Muscle of leg (tissue), 11 donors: Measurements from ENCODE around the gene GPC2. TPM values are rescaled to one million over a fixed set of nuclear protein-coding genes. Genes with fewer than 3 reads are reported as not detected.

Experiments
- DNase-seq: peaks from one replicate; pipeline ENCODE4 v3.0.0; 2013
- H3K27ac ChIP-seq: one replicate; pipeline ENCODE4 v1.5.1; 2013; ENCODE audit warnings: mild to moderate bottlenecking, low read length, control low read depth
- H3K27me3 ChIP-seq: one replicate; pipeline ENCODE4 v1.6.1; 2013; ENCODE audit warnings: low read length; ENCODE audit not compliant: control insufficient read depth, insufficient read depth
- H3K36me3 ChIP-seq: one replicate; pipeline ENCODE4 v1.6.1; 2013; ENCODE audit warnings: low read length; ENCODE audit not compliant: control insufficient read depth, insufficient read depth
- H3K4me1 ChIP-seq: one replicate; pipeline ENCODE4 v1.6.1; 2013; ENCODE audit warnings: low read length; ENCODE audit not compliant: control insufficient read depth, insufficient read depth
- H3K4me3 ChIP-seq: one replicate; pipeline ENCODE4 v1.5.1; 2013; ENCODE audit warnings: low read length, control low read depth
- H3K9me3 ChIP-seq: replicated peaks from 2 replicates; pipeline ENCODE4 v1.6.1; 2013; ENCODE audit warnings: low read depth, low read length; ENCODE audit not compliant: control insufficient read depth
- WGBS: methylation state at CpG from one replicate; pipeline ENCODE4 v1.1.5; 2013; ENCODE audit warnings: missing lambda C conversion rate; ENCODE audit not compliant: insufficient coverage; 5-methylcytosine and 5-hydroxymethylcytosine counted together
- polyA plus RNA-seq, 8 donors: library from polyadenylated mRNA; unstranded; fragments of 120-200 nt; gene quantifications; one replicate each; pipeline versions ENCODE4 v1.2.1 to v1.2.3, GENCODE V29; 2013; ENCODE audit warnings: inconsistent platforms in 1 of 8, low replicate concordance in 1 of 8; ENCODE audit not compliant: insufficient read length in 8 of 8, insufficient read depth in 1 of 8
- total RNA-seq: library from RNA; stranded (reverse); fragments of 120-200 nt; gene quantifications from one replicate; pipeline ENCODE4 v1.2.4, GENCODE V29; 2013

Gene GPC2
- total and polyA plus RNA-seq, 9 donors = 3.9 to 11.2 (median 8.0) TPM

DNA sequence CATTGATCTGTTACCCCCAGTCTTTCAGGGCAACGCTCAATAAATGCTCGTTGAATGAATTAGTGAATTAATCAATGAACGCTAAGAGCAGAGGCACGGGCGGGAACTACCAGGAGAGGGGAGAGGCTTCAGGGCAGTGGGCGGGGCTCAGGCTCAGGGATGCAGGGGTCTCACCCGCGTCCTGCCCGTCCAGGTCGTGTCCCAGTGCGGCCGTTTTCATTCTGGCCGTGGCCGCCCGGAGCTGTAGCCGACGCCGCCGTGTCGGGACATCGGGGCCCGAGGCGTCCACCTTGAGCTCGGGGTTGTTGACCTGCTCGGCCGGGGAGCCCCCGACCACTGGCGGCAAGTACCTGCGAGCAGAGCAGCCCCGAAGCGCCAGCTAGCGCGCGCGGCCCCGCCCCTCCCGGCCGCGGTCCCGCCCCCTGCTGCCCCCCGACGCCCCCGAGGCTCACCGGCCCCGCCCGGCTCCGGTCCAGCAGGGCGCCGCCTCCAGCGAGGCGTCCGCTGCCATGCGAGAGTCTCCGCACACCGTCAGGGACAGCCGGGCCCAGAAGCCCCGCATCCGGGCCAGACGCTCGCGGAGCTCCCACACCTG, 6.0 kb downstream of the GPC2 start:
- Histone ChIP-seq H3K36me3 (peaks cover 4% of the 10 kb centered on the region), H3K27me3 (peaks cover 33% of the 10 kb centered on the region), H3K9me3 (no peaks in the 10 kb centered on the region), H3K4me3 (peak overlapping the region; percentile 10), H3K27ac (no peak overlapping the region), H3K4me1 (peaks cover 37% of the 10 kb centered on the region)
- 6% methylated on average over 54 of the region's 61 CpGs for WGBS
- DNase-seq = no peak

DNA sequence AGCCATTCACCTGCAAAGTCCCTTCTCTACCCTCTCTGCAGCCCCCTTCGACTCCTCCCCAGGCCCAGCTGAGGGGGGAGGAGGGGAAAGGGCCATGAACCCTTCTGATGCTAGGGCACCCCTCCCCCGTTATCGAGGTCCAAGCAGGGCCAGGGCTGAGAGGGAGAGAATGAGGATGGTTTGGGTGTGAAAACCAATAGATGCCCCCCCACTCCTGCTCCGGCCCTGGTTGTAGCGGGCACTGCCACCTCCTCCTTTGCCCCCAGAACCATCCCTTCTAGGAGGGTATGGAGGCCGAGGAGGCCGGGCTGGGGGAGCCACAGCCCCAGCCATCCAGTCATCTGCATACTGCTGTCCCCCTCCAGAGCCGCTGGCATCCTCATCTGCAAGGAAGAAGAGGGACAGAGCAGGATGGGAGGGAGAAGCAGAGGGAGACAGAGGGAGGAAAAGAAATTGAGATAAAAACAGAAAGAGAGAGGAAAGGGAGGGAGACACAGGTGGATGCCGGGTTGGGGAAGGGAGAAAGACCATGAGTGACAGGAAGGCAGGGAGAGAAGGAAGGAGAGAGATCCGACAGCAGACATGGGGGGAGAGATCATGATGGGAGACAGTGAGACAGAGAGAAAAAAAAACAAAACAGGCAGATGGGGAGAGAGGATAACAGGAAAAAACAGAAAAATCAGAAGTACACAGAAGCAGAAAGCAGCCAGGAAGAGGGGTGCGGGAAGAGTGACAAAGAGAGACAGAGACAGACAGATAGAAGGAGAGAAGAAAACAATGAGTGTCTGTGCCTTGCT, 6.9 kb downstream of the GPC2 start:
- H3K36me3 ChIP-seq = peaks cover 4% of the 10 kb centered on the region
- no peak for DNase-seq
- peaks cover 36% of the 10 kb centered on the region for H3K4me1 ChIP-seq
- no peaks in the 10 kb centered on the region for H3K9me3 ChIP-seq
- WGBS = 94% methylated on average over 3 of the region's 11 CpGs
- peaks cover 35% of the 10 kb centered on the region for H3K27me3 ChIP-seq
- H3K4me3 ChIP-seq = no peak overlapping the region
- no peak overlapping the region for H3K27ac ChIP-seq

DNA sequence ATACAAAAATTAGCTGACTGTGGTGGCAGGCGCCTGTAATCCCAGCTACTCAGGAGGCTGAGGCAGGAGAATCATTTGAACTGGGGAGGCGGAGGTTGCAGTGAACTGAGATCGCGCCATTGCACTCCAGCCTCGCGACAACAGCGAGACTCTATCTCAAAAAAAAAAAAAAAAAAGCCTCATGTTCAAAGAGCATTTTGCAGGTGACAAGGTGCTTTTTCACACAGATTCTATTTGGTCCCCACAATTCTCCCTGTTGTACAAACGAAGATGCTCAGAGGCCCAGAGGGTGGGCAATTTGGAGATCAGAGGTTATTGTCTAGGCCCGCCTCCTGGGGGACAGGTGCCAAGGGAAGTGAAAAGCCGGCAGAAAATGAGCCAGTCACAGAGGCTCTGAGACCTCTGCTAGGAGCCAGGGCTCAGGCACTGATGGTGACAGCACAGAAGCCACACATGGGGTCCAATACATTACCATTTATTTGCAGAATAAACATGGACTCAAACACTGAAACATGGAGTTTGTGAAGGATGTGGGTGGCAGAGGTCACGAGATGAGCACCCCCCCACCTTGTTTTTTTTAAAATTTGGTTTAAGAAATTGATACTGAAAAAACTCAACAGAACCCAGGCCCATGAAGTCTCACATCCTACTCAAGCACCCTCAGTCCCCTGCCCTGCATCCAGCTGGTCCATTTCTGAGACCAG, 7.9 kb downstream of the GPC2 start:
- WGBS = 88% methylated on average over 8 of the region's 11 CpGs
- Histone ChIP-seq H3K36me3 (peaks cover 2% of the 10 kb centered on the region), H3K4me3 (no peak overlapping the region), H3K27me3 (peaks cover 35% of the 10 kb centered on the region), H3K4me1 (peaks cover 36% of the 10 kb centered on the region), H3K9me3 (no peaks in the 10 kb centered on the region), H3K27ac (no peak overlapping the region)
- no peak for DNase-seq

DNA sequence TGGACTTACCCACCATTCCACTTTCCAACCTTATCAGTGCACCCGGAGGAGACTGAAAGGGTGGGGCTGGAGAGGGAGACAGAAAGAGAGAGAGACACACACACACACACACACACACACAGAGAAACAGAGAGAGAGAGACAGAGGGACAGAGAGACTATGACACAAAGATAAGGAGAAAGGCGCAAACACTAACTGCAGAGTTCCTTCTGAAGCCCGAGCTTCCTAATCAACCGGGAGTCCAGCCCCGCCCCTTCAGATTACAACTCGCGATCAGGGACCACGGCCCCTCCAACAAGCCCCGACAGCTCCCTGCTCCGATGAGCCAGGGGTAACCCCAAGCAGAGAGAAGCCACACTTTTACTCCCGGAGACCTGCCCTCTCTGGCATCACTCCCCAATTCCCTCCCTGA, 9.3 kb downstream of the GPC2 start:
- peaks cover 35% of the 10 kb centered on the region for H3K27me3 ChIP-seq
- H3K4me1 ChIP-seq = peaks cover 36% of the 10 kb centered on the region
- no peaks in the 10 kb centered on the region for H3K9me3 ChIP-seq
- H3K4me3 ChIP-seq = peak overlapping the region; percentile 50
- H3K27ac ChIP-seq = peak overlapping the region; percentile 88
- H3K36me3 ChIP-seq = peaks cover 3% of the 10 kb centered on the region
- 2% methylated on average over 9 of the region's 11 CpGs for WGBS
- no peak for DNase-seq

DNA sequence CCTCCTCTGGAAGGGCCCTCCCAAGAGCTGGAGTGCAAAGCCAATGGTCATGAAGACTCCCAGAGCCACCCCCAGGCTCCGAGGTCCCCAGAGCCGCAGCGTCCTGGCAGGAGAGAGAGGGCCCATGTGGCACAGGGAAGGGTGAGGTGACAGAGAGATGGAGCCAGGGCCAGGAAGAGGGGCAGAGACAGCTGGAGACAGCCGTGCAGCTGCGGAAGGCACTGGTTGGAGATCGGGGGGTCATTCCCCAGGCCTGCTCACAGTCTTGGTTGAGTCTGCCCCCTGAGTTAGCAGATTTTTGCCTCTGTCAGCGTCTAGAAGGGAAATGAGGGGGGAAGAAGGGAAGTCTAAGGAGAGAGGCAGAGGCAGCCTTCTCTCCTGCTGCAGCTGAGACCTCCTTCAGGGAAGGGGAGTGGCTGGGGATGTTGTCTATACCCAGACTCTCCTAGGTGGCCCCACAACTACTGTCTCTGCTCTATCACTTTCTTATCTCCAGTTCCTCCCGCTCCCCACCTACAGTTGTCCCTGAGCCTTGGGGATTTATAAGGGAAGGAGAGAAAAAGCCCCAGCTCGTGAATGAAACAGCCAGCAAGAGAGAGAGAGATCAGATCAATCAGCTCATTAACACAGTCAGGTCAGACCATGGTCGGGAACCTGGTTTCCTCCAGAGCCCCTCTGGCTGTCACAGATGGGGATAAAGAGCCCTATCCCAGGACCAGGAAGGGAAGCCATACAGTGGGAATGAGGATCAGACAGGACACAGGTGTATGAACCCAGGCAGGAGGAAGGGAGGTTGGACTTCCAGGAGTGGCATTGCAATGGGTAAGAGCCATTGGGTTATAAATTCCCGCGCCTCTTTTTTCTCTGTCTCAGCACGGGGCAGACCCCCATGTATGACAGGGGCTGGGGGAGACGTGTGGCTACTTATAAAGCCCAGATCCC, 9.9 kb downstream of the GPC2 start:
- WGBS = 22% methylated on average over 7 of the region's 14 CpGs
- Histone ChIP-seq H3K9me3 (no peaks in the 10 kb centered on the region), H3K4me1 (peaks cover 36% of the 10 kb centered on the region), H3K27ac (peak overlapping the region; percentile 88), H3K36me3 (peaks cover 3% of the 10 kb centered on the region), H3K27me3 (peaks cover 35% of the 10 kb centered on the region), H3K4me3 (peak overlapping the region; percentile 50)
- no peak for DNase-seq

DNA sequence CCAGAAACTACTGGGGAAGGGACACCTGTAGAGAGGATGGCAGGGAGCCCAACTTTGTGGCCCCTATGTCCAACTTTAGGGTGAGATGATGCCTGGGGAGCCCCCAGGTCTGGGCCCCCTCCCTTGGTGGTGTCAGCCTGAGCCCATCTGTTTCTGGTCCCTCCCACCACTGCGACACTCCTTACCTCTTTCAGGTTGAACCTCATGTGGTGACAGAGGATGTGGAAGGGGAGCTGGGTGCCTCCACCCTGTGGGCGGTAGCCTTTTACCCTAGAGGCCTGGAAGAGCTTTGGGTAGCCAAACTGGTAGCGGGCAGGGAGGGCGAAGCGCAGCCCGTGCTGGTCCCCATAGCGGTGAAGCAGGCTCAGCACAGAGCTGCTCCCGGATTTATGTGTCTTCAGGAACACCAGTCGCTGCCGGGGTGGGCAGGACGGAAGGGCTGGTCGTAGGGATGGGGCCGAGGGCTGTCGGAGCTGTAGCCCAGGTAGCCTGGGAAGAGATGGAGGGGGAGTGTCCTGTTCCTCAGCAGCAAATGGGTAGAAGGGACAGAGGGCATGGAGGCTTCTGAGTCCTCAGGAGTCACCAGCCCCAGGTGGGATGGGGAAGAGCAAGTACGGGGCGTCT, 10.8 kb downstream of the GPC2 start:
- Histone ChIP-seq H3K4me1 (peaks cover 36% of the 10 kb centered on the region), H3K9me3 (no peaks in the 10 kb centered on the region), H3K27me3 (peaks cover 29% of the 10 kb centered on the region), H3K36me3 (peaks cover 3% of the 10 kb centered on the region), H3K27ac (no peak overlapping the region), H3K4me3 (no peak overlapping the region)
- no peak for DNase-seq
- WGBS = 56% methylated on average over 15 of the region's 16 CpGs

DNA sequence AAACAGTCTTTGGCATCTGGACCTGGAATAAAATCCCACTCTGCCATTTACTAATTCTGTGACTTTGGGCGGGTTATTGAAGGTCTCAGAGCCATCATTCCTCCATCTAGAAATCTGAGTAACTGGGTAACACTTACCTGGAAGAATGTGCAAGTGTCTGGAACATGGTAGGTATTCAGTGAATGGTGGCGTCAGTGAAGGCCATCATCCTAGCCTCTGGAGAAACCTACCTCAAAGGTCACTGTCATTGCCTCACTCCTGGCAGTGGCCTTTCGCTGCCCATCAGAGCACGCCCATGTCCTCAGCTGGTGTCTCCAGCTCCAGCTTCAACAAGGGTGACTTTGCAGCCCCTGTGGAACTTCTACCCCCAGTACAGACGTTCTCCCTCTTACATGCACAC, 13.3 kb downstream of the GPC2 start:
- Histone ChIP-seq H3K4me3 (no peak overlapping the region), H3K27ac (no peak overlapping the region), H3K27me3 (peaks cover 20% of the 10 kb centered on the region), H3K36me3 (peaks cover 3% of the 10 kb centered on the region), H3K4me1 (peaks cover 31% of the 10 kb centered on the region), H3K9me3 (no peaks in the 10 kb centered on the region)
- no peak for DNase-seq
- WGBS = 93% methylated on average over 3 of the region's 5 CpGs

DNA sequence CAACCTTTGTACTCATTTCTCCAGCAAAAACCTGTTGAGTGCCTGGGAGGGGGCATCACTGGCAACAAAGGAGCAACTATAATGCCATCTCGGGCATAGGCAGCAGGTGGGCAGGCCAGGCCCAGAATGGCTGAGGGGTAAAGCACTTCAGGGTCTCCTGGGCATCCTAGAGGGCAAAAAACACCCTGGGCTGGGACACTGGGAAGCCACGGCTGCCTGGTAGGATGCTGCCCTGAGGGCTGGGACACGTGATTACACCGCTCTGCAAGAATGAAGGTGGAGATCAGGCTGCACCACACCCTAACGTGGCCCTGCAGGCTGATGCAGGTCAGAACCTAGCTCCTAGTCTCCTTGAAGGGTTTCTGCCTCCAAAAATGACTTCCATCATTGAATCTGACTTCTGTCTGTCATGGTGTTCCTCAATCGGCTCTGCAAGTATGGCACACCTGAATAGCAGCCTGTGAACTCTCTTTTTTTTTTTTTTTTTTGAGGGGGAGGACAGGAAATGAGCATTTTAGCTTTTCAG, 14.1 kb downstream of the GPC2 start:
- H3K4me1 ChIP-seq = peaks cover 24% of the 10 kb centered on the region
- no peak overlapping the region for H3K4me3 ChIP-seq
- DNase-seq = no peak
- 66% methylated on average over 5 of the region's 6 CpGs for WGBS
- no peaks in the 10 kb centered on the region for H3K9me3 ChIP-seq
- H3K36me3 ChIP-seq = peaks cover 3% of the 10 kb centered on the region
- no peak overlapping the region for H3K27ac ChIP-seq
- peaks cover 17% of the 10 kb centered on the region for H3K27me3 ChIP-seq

DNA sequence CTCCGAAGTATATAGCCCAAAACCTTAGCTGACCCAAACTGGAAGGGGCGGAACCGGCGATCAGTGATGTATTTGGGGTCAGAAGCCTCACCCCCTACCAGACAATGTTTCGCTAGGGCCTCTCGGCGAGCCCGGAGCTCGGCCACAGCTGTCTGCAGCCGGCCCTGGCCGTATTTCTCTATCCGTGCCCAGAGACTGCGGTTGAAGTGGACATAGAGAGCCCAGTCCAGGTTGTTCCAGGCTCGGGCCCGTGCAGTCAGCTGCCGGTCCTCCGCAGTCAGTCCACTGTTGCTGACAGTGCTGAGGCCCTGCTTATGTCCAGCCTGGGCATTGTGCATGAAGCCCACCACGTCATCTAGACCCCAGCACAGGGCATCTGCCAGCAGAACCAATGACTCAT, 17.1 kb downstream of the GPC2 start:
- H3K4me1 ChIP-seq = peaks cover 16% of the 10 kb centered on the region
- no peaks in the 10 kb centered on the region for H3K27me3 ChIP-seq
- no peak overlapping the region for H3K27ac ChIP-seq
- peaks cover 25% of the 10 kb centered on the region for H3K36me3 ChIP-seq
- H3K4me3 ChIP-seq = no peak overlapping the region
- no peak for DNase-seq
- WGBS = 91% methylated on average over 16 of the region's 18 CpGs
- no peaks in the 10 kb centered on the region for H3K9me3 ChIP-seq
